SH-SY5Y (cell line): ENCODE results near the gene TBCD.

Experiments used
- GATA2 ChIP-seq: IDR thresholded peaks from 2 replicates; pipeline ENCODE4 v1.6.1; 2011; ENCODE audit warnings: mild to moderate bottlenecking, low read depth, low read length
- GATA3 ChIP-seq: IDR thresholded peaks from 2 replicates; pipeline ENCODE4 v1.6.1; 2011; ENCODE audit warnings: low read depth, mild to moderate bottlenecking, low read length, moderate library complexity

- TF ChIP-seq GATA3, result no peak
- TF ChIP-seq GATA2, result no peak
Measured at GRCh38 chr17:82710499-82711232, 41.2 kb upstream of the TBCD start.
